ENCODE results near the gene DAPK2.

The DAPK2 gene

GRCh38 chr15:63994073-63994600 is 52.1 kb downstream of the DAPK2 start:
- no peak for TF ChIP-seq TOX (CRISPR knock-in tag; IDR thresholded peaks at IDR 0.05; ENCODE audit: borderline replicate concordance)
- no peak for TF ChIP-seq BACH2 (CRISPR knock-in tag; IDR thresholded peaks at IDR 0.05; ENCODE audit: borderline replicate concordance)
- no peak for TF ChIP-seq CSRNP3 (CRISPR knock-in tag; IDR thresholded peaks at IDR 0.05)
- no peak for TF ChIP-seq ZFP30 (CRISPR knock-in tag; IDR thresholded peaks at IDR 0.05)
- TF ChIP-seq OSR1 (CRISPR knock-in tag; IDR thresholded peaks at IDR 0.05) = no peak
- no peak for TF ChIP-seq POU6F1 (CRISPR knock-in tag; IDR thresholded peaks at IDR 0.05; ENCODE audit: borderline replicate concordance, low read depth)
- no peak for TF ChIP-seq ISL1 (CRISPR knock-in tag; IDR thresholded peaks at IDR 0.05)
- no peak for TF ChIP-seq PPARA (CRISPR knock-in tag; IDR thresholded peaks at IDR 0.05; ENCODE audit: borderline replicate concordance)
- no peak for TF ChIP-seq GLIS3 (CRISPR knock-in tag; IDR thresholded peaks at IDR 0.05)
- TF ChIP-seq ARNTL (CRISPR knock-in tag; IDR thresholded peaks at IDR 0.05; ENCODE audit: borderline replicate concordance, low read depth) = no peak
- TF ChIP-seq ZC3H10 (CRISPR knock-in tag; IDR thresholded peaks at IDR 0.05) = no peak
- no peak for TF ChIP-seq CSDC2 (CRISPR knock-in tag; IDR thresholded peaks at IDR 0.05)
- TF ChIP-seq PATZ1 (CRISPR knock-in tag; IDR thresholded peaks at IDR 0.05; ENCODE audit: borderline replicate concordance) = no peak
- TF ChIP-seq ZNF70 (CRISPR knock-in tag; IDR thresholded peaks at IDR 0.05) = no peak
- no peak for TF ChIP-seq TSHZ2 (CRISPR knock-in tag; IDR thresholded peaks at IDR 0.05)
- no peak for TF ChIP-seq RARB (CRISPR knock-in tag; IDR thresholded peaks at IDR 0.05)
- TF ChIP-seq CREB5 (CRISPR knock-in tag; IDR thresholded peaks at IDR 0.05; ENCODE audit: low read depth) = no peak
- ATAC-seq = no peak

- TF ChIP-seq BACH2 (CRISPR knock-in tag; IDR thresholded peaks at IDR 0.05; ENCODE audit: borderline replicate concordance) (no peak), GLIS3 (CRISPR knock-in tag; IDR thresholded peaks at IDR 0.05) (no peak), TCF4 (CRISPR knock-in tag; IDR thresholded peaks at IDR 0.05; ENCODE audit: borderline replicate concordance) (no peak), ZFP30 (CRISPR knock-in tag; IDR thresholded peaks at IDR 0.05) (no peak)
- no peak for ATAC-seq
Measured at GRCh38 chr15:63992300-63992699, 54.0 kb downstream of the DAPK2 start.

- no peak for ATAC-seq
- TF ChIP-seq CSDC2 (CRISPR knock-in tag; IDR thresholded peaks at IDR 0.05) (no peak), ZNF565 (CRISPR knock-in tag; conservative IDR thresholded peaks at IDR 0.05; ENCODE audit: low read depth) (no peak), CREB5 (CRISPR knock-in tag; IDR thresholded peaks at IDR 0.05; ENCODE audit: low read depth) (no peak), ZFP3 (CRISPR knock-in tag; IDR thresholded peaks at IDR 0.05) (no peak), ESRRG (CRISPR knock-in tag; IDR thresholded peaks at IDR 0.05) (no peak), BACH2 (CRISPR knock-in tag; IDR thresholded peaks at IDR 0.05; ENCODE audit: borderline replicate concordance) (no peak), GLIS3 (CRISPR knock-in tag; IDR thresholded peaks at IDR 0.05) (no peak), CSRNP3 (CRISPR knock-in tag; IDR thresholded peaks at IDR 0.05) (no peak), POU6F1 (CRISPR knock-in tag; IDR thresholded peaks at IDR 0.05; ENCODE audit: borderline replicate concordance, low read depth) (no peak), ZNF70 (CRISPR knock-in tag; IDR thresholded peaks at IDR 0.05) (no peak), ZC3H10 (CRISPR knock-in tag; IDR thresholded peaks at IDR 0.05) (no peak), TOX (CRISPR knock-in tag; IDR thresholded peaks at IDR 0.05; ENCODE audit: borderline replicate concordance) (no peak), ISL1 (CRISPR knock-in tag; IDR thresholded peaks at IDR 0.05) (no peak), RARB (CRISPR knock-in tag; IDR thresholded peaks at IDR 0.05) (no peak)
Measured at GRCh38 chr15:63991706-63992105, 54.6 kb downstream of the DAPK2 start.
